HT-29 (cell line): Measurements from ENCODE around the gene UMAD1. TPM values are rescaled to one million over a fixed set of nuclear protein-coding genes. Genes with fewer than 3 reads are reported as not detected.

ENCODE experiments used
- DNase-seq: peaks from one replicate; pipeline ENCODE4 v3.0.0-alpha.2; 2015; ENCODE audit warnings: low spot score
- total RNA-seq: library from RNA; depleted of rRNA; stranded (reverse); fragments of >200 nt; shearing (Covaris generic); gene quantifications from 2 replicates; pipeline ENCODE4 v1.2.3, GENCODE V29; 2014

Gene UMAD1
- total RNA-seq, 1 experiment from 2014 or later, result 2.0 TPM

DNA sequence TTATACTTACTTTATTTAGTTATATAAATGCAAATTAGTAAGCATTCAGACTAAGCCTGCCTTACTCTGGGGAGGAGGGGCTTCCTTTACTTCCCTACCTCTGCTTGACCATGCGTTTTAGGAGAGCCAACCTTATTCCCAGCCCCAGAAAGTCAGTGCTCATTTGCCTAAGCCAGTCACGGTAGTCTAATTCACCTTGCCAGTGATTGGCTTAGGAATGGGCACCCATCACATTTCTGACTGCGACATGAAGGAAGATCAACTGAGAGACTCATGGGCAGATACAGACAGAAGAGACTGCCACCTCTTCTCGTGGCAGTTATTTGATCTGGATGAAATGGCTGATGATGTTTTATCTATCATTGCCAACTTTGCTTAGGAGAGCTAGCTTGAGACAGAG, 48.4 kb downstream of the UMAD1 start:
- DNase-seq, result no peak

DNA sequence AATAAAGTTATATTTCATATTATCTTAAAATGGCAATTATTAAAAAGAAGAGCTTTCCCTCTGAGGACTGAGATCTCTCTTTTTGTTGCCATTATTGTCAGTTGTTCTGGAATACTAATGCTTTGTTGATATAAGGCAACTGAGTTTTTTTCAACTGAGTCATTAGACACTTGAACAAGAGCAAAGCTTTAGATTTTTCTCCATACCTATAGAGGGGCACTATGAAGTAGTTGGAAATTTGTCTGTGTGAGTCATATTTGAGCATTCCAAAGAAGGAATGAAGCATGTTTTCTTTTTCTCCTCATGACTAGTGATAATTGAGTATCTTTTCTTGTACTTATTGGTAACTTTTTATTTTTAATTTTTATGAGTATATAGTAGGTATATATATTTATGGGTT, 53.3 kb downstream of the UMAD1 start:
- DNase-seq, result no peak

DNA sequence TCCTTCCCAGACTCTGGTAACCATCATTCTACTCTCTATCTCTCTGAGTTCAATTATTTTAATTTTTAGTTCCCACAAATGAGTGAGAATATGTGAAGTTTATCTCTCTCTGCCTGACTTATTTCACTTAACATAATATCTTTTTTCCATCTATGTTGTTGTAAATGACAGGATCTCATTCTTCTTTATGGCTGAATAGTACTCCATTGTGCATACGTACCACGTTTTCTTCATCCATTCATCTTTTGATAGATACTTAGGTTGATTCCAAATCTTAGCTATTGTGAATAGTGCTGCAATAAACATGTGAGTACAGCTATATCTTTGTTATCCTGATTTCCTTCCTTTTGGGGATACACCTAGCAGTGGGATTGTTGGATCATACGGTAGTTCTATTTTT, 54.0 kb downstream of the UMAD1 start:
- DNase-seq, result no peak

DNA sequence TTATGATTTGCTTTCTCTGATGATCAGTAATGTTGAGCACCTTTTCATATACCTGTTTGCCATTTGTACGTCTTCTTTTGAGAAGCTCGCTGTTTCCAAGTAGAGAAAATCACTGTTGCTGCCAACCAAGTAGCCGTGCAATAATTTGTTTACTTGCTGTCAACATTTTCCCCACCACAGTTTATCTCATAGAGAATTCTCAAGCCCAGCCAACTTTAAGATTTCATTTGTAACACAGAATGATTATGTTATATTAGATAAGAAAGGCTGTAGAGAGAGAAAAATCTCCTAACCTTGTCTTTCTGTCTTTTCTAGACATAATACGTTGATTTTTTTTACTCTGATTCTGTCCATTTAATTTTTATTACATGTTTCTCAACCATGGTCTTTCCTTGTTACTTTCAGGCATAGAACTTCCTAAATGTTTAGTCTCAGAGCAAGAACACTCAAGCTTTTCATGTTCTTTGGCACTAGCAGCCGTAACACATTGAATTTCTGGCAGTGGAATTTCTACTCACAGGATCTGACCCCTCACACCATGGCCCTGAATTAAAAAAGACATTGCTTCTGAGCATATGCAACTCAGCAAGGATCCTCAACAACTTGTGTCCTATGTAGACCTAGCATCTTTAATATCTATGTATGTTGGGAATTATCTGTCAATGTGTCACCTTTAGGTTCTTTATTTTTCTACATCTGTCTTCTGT, 54.7 kb downstream of the UMAD1 start:
- DNase-seq, result no peak

DNA sequence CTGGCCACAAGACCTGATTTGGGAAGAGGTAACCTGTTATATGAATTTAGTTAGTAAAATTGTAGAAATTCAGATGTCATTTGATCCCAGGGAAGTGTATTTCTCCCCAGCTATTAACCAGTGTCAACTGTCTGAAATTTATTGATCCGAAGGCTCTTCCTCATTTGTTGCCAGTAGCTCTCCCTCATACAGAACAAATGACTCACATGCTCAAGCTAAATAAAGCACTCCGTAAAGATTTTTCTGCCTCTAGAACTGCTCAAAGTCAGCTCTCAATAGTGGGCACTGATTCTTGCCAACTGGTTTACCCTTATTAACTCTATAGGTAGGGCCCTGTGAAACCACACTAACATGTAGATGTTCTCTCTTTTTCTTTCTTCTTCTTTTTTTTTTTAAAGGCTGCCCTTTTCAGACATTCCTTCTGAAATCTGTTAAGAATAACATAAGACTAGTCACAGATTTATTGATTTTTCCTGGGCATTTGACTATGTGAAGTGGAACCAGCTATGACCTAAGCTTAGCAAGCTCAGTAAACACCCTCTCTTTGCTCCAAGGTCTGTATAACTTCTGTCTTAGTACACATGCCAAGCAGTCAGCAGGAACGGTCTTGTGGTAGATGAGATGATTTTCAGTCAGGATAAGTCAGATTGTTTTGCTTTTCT, 56.0 kb downstream of the UMAD1 start:
- DNase-seq, result peak; percentile 39

GRCh38 chr7:7698930-7699329, 58.4 kb downstream of the UMAD1 start:
- no peak for DNase-seq

- no peak for DNase-seq
Observed at GRCh38 chr7:7699380-7699779, 58.8 kb downstream of the UMAD1 start.

DNA sequence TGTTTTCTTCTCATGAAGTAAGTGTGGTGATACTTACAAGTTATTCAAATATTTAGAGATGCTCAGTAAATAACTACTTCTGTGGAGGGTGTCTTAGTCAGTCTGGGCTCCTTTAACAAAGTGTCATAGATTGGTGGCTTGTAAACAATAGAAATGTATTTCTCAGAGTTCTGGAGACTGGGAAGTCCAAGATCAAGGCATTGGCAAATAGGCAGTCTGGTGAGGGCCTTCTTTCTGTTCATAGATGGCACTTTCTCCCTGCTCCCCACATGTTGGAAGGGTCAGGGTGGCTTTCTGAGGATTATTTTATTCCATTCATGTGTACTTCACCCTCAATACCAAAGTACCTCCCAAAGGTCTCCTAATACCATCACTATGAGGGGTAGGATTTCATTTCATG, 59.4 kb downstream of the UMAD1 start:
- no peak for DNase-seq

- no peak for DNase-seq
Observed at GRCh38 chr7:7701527-7701926, 61.0 kb downstream of the UMAD1 start.

GRCh38 chr7:7702826-7703225, 62.3 kb downstream of the UMAD1 start:
- no peak for DNase-seq

DNA sequence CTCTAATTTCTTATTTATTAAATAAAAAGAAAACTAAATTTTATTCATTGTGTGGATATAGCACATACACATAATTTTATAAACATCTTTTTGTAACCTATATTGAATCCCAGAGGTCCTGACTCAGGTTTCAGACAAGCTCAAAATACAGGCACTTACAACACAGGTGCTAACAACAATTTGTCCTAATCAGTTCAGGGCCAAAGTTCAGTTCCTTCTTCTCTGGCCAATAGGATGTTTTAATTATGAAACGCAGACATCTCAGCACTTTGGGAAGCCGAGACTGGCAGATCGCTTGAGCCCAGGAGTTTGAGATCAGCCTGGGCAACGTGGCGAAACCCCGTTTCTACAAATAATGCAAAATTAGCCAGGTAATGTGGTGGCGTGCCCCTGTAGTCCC, 62.9 kb downstream of the UMAD1 start:
- DNase-seq, result no peak

DNA sequence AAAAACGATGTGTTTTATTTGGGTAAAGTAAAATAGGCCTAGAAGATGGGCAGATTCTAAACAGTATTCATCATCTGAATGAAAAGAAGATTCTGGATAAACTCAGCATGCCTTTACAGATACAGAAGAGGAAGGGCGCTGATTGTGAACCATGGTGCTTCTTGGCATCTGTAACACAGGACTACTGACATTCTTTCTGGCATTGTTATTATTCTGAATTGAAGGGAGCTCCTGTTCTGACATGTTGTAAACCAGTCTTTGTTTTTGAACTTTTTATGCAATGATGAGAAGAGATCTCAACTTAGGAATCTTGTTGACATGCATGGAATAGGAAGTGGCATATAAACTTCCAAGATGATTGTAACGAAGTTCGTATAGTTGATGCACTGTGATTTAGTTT, 64.3 kb downstream of the UMAD1 start:
- no peak for DNase-seq

GRCh38 chr7:7705318-7705717, 64.8 kb downstream of the UMAD1 start:
- no peak for DNase-seq

DNA sequence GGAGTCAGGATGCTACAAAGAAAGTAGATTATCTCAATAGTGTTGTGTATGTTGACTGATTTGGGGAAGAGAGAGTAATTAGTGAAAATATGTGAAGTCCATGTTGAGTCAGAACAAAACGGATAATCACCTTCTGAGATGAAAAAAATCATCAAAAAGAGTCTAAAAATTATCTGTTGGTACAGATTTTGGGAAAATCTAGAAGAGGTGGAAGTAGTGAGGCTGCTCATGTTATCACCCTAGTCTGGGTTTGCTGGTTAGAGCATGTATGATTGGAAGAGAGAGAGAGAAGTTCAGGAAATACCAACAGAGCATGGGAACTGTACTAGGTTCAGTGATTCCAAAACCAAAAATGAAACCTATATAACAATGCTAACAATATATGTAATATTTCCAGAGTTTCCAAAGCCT, 65.6 kb downstream of the UMAD1 start:
- no peak for DNase-seq

DNA sequence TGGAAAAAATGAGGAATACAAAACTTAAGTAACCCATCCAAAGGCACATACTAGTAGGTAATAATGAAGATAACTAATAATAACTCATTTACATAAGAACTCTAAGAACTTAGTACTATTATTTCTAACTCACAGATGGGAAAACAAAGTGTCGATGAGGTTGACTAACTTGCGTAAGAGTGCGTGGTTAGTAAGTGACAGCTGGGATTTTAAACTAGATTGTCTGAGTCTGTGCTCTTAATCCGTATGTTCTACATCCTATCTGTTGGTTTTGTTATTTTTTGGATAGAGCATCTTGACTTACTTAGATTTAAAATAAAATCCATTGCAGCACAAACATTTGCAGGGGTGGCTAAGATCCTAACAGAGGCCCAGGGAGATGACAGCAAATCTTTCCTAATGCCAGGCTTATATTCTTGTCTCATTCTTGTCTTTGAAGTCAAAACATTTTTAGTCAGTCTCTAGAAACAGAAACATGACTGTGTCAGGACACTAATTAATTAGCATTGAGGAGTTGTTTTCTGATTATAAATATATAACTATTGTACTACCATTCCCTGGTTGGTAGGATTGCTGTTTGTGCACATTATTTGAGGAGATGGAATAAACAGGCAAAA, 66.1 kb downstream of the UMAD1 start:
- DNase-seq, result no peak

DNA sequence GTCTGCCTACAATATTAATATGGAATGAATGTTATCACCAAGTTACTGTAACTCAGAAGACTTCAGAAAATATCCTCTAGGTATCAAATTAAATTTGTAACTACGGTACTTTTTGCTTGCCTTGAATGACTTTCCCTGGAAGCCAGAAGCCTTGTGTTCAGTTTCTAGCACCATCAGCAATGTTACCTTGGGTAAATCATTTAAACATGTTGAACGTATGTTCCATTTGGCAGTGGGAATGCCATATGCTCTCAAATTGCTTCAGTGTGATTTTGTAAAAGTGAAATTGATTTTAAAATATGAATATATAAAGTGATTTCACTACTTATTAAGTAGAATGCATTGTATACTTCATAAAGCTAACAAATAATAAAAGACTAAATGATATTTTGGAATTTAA, 66.7 kb downstream of the UMAD1 start:
- no peak for DNase-seq

DNA sequence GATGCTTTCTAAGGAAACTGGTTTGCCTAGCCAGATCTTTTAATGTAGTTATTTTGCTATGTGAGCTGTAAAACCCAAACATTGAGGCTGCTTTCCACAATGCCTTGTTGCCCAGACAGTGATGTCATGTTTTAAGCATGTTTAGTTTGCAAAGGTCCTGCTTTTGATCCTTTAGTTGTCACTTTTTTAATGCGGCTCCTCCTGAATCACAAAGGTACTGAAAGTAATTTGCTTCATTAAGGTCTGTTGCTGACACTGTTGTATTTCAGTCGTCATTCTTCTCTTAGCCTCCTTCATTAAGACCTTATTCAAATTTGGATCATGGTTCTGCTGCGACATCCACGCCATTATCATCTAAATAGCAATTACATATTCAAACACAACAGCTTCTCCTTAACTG, 67.3 kb downstream of the UMAD1 start:
- DNase-seq, result no peak

- DNase-seq, result no peak
Observed at GRCh38 chr7:7709291-7709690, 68.7 kb downstream of the UMAD1 start.

DNA sequence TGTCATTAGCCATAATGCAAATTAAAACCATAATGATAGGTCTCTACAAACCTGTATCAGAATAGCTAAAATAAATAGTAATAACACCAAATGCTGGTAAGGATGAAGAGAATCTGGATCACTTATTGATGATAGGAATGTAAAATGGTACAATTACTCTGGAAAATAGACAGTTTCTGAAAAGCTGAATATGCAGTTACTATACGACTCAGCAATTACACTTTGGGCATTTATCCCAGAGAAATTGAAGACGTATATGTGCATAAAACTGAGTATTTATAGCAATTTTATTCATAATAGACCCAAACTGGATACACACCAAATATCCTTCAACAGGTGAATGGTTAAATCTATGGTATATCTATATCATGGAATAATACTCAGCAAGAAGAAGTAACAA, 69.9 kb downstream of the UMAD1 start:
- no peak for DNase-seq

DNA sequence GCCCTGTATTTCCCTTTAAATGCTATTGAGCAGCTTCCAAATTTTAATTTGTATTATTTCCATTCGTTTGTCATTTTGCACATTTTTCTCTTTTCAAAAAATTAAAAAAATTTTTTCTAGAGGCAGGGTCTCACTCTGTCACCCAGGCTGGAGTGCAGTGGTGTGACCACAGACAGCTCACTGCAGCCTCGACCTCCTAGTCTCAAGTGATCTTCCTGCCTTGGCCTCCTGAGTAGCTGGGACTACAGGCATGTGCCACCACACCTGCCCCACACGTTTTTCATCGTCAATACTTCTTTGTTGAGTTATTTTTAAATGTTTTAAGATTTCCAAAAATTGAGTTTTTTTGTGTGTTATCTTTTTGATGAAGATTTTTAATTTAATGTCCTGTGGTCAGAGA, 73.2 kb downstream of the UMAD1 start:
- no peak for DNase-seq

DNA sequence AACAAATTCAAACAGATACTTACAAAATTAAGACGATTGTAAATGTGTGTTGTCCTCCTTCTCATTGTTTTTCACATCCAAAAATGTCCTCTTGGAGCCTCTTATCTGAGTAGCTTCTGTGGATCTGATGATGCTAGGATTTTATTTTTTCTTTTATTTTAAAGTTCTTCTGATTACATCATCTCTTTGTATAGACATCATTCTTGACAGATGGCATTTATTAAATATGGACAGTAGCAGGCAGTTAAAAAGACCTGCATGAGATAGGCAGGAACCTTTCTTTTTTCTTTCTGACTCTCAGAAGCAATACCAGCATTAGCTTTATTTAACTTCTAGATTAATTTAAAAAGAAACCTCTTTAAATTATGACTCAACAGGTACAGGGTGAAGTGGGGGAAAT, 77.9 kb downstream of the UMAD1 start, which contains the start of gene RPA3:
Gene RPA3 (minus strand): TSS at position 116 of the 400 bp plus-strand sequence. CDS start 78,189 bp downstream, outside the sequence.
- no peak for DNase-seq

DNA sequence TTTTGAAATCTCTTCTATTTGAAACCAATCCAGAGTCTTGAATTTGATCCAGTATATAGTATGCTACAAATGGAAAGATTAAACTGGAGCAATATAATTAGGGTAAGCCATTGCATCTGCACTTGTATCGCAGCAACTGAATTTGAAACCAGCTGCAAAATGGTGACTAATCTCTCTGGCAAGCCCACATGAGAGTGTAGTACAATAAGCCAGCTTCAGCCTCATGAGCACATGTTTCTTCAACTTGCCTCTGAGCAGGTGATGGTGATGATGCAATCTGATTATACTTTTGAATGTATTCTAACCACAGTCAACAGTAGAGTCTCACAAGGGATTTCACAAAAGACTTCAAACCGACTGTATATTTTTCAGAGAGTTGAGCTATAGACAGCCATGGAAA, 78.7 kb downstream of the UMAD1 start:
- no peak for DNase-seq

GRCh38 chr7:7720193-7720592, 79.6 kb downstream of the UMAD1 start:
- no peak for DNase-seq
